Heart left ventricle (tissue), 13 donors: ENCODE measurements around the gene GRIP1.

Experiments
- CTCF ChIP-seq, 12 donors: fragments of 200-600 bp; sonication (generic) in 4 of 12; IDR thresholded peaks; one replicate each; pipeline versions ENCODE4 v1.5.0 to v1.8.0; 2018 to 2022; ENCODE audit warnings: antibody characterized with exemption in 12 of 12, mild to moderate bottlenecking in 5 of 12
- POLR2A ChIP-seq, 2 donors: fragments of 450-650 bp; IDR thresholded peaks; one replicate each; pipeline ENCODE4 v1.6.1; 2017; ENCODE audit warnings: antibody characterized with exemption in 2 of 2, mild to moderate bottlenecking in 2 of 2, moderate library complexity in 2 of 2
- donor health status: ischemic (EF 13 %, LVEDD 7.1; RV severe dilation, severe dysfunction).
- donor health status: DM: no; HTN: yes; CAD: no.
- donor health status: DM: no; HTN: no; CAD: no.
- donor health status: ischemic (EF 25% LVEDD 6.9; RV normal size, moderate dysfunction).
- donor health status: ischemic (EF 25% LVEDD 5.7; RV mildly dilated, moderate dysfunction).
- donor health status: ischemic (EF 35%, LVEDD 5.7; RV mildly dilated, moderate dysfunction).
- donor health status: nonischemic (EF 11% LVEDD 7.7; RV severe dilation, severe dysfunction).
- donor health status: DM: yes; HTN: yes; CAD: no.
- donor health status: PGD.
- donor health status: ischemic (EF 29% LVEDD 5.4; RV normal size, mild dysfunction).
- donor health status: nonischemic (EF 23%, LVEDD 6.1; RV moderate dilation, normal function).

- TF ChIP-seq CTCF (IDR thresholded peaks at IDR 0.05), result no peak
- no peak for TF ChIP-seq POLR2A (IDR thresholded peaks at IDR 0.05)
These were observed 217.5 kb downstream of the GRIP1 start for GRCh38 chr12:66461331-66461730.
